Nephron (organoid): ENCODE results near the gene SDHAF3.
"Not testable (repeated sequence)": the region's sequence is repeated elsewhere in the genome, so short reads cannot be mapped to it uniquely, and the experiment has no call there.

Experiments
- H3K27ac Mint-ChIP-seq, 3 experiments: 2 replicates each; pipeline ENCODE4 v1.8.0; 2020; ENCODE audit warnings: mixed read lengths in 3 of 3, mild to moderate bottlenecking in 2 of 3, moderate library complexity in 1 of 3
- H3K27me3 Mint-ChIP-seq: 2 replicates; pipeline ENCODE4 v1.8.0; 2021; ENCODE audit warnings: low read depth, mild to moderate bottlenecking, moderate library complexity, mixed read lengths
- H3K36me3 Mint-ChIP-seq: 2 replicates; pipeline ENCODE4 v1.8.0; 2020; ENCODE audit warnings: low read depth, mixed read lengths
- H3K4me1 Mint-ChIP-seq: 2 replicates; pipeline ENCODE4 v1.8.0; 2020; ENCODE audit warnings: mixed read lengths
- H3K4me3 Mint-ChIP-seq, 3 experiments: 2 replicates each; pipeline ENCODE4 v1.8.0; 2020; ENCODE audit warnings: mild to moderate bottlenecking in 3 of 3, mixed read lengths in 3 of 3, moderate library complexity in 2 of 3
- H3K9me3 Mint-ChIP-seq: 2 replicates; pipeline ENCODE4 v1.8.0; 2020; ENCODE audit warnings: mixed read lengths
- CTCF ChIP-seq, 3 experiments: fragments of 200-600 bp; sonication (generic); IDR thresholded peaks; one replicate each; pipeline ENCODE4 v1.5.0; 2021; ENCODE audit warnings: antibody characterized with exemption in 3 of 3; ENCODE audit not compliant: unreplicated experiment in 3 of 3

SDHAF3 gene

GRCh38 chr7:97117372-97118188 lies at the start of gene SDHAF3:
Gene SDHAF3, plus strand, starts transcription at chr7:97117698. Its CDS starts 26 bp downstream, at chr7:97117724.
- H3K9me3 Mint-ChIP-seq: peaks cover 5% of the 10 kb centered on the region
- H3K4me3 Mint-ChIP-seq: peak within 1 kb of the TSS; percentile 91 to 98 (median 97)
- peaks cover 3% of the 10 kb centered on the region for H3K27me3 Mint-ChIP-seq
- peak within 1 kb of the TSS; percentile 91 to 97 (median 96) for H3K27ac Mint-ChIP-seq
- peaks cover 37% of the 10 kb centered on the region for H3K4me1 Mint-ChIP-seq
- TF ChIP-seq CTCF (IDR thresholded peaks at IDR 0.05; ENCODE audit: unreplicated experiment in 3 of 3): no peak
- peaks cover 13% of the 10 kb centered on the region for H3K36me3 Mint-ChIP-seq

- not testable (repeated sequence) for H3K27me3 Mint-ChIP-seq, H3K27ac Mint-ChIP-seq, H3K4me3 Mint-ChIP-seq, H3K36me3 Mint-ChIP-seq, H3K4me1 Mint-ChIP-seq
- peaks cover 23% of the 10 kb centered on the region for H3K9me3 Mint-ChIP-seq
Measured at GRCh38 chr7:97072025-97072424, 45.5 kb upstream of the SDHAF3 start.

GRCh38 chr7:97075928-97076327 lies 41.6 kb upstream of the SDHAF3 start:
- no peak overlapping the region for H3K27ac Mint-ChIP-seq
- TF ChIP-seq CTCF (IDR thresholded peaks at IDR 0.05; ENCODE audit: unreplicated experiment in 3 of 3): no peak
- peaks cover 5% of the 10 kb centered on the region for H3K27me3 Mint-ChIP-seq
- H3K4me3 Mint-ChIP-seq: no peak overlapping the region
- peaks cover 23% of the 10 kb centered on the region for H3K9me3 Mint-ChIP-seq
- H3K4me1 Mint-ChIP-seq: no peaks in the 10 kb centered on the region
- no peaks in the 10 kb centered on the region for H3K36me3 Mint-ChIP-seq

GRCh38 chr7:97078023-97078969 lies 39.2 kb upstream of the SDHAF3 start:
- no peaks in the 10 kb centered on the region for H3K4me1 Mint-ChIP-seq
- no peak overlapping the region for H3K27ac Mint-ChIP-seq
- TF ChIP-seq CTCF (IDR thresholded peaks at IDR 0.05; ENCODE audit: unreplicated experiment in 3 of 3): no peak
- H3K4me3 Mint-ChIP-seq: no peak overlapping the region
- H3K9me3 Mint-ChIP-seq: peaks cover 10% of the 10 kb centered on the region
- H3K27me3 Mint-ChIP-seq: peaks cover 3% of the 10 kb centered on the region
- H3K36me3 Mint-ChIP-seq: no peaks in the 10 kb centered on the region

- TF ChIP-seq CTCF (IDR thresholded peaks at IDR 0.05; ENCODE audit: unreplicated experiment in 3 of 3): no peak
- Mint-ChIP-seq H3K27ac (no peak overlapping the region), H3K9me3 (peaks cover 6% of the 10 kb centered on the region), H3K36me3 (no peaks in the 10 kb centered on the region), H3K27me3 (no peaks in the 10 kb centered on the region), H3K4me3 (no peak overlapping the region), H3K4me1 (no peaks in the 10 kb centered on the region)
Measured at GRCh38 chr7:97079300-97079699, 38.2 kb upstream of the SDHAF3 start.
